BLaER1 (cell line): ENCODE data around the gene PICK1.

Source experiments
- H3K27ac ChIP-seq: shearing (Covaris generic); formaldehyde crosslinking; 2 replicates; pipeline ENCODE4 v1.8.1; 2022
- H3K27me3 ChIP-seq: shearing (Covaris generic); formaldehyde crosslinking; 2 replicates; pipeline ENCODE4 v1.8.1; 2022
- H3K36me3 ChIP-seq: shearing (Covaris generic); formaldehyde crosslinking; 2 replicates; pipeline ENCODE4 v1.8.1; 2022
- H3K4me1 ChIP-seq: shearing (Covaris generic); formaldehyde crosslinking; 2 replicates; pipeline ENCODE4 v1.8.1; 2022
- H3K4me2 ChIP-seq: shearing (Covaris generic); formaldehyde crosslinking; 2 replicates; pipeline ENCODE4 v1.8.1; 2022
- H3K4me3 ChIP-seq: shearing (Covaris generic); formaldehyde crosslinking; 2 replicates; pipeline ENCODE4 v1.8.1; 2022
- H3K9ac ChIP-seq: shearing (Covaris generic); formaldehyde crosslinking; 2 replicates; pipeline ENCODE4 v1.8.1; 2022
- H3K9me3 ChIP-seq: shearing (Covaris generic); formaldehyde crosslinking; 2 replicates; pipeline ENCODE4 v1.8.1; 2022
- H4K20me1 ChIP-seq: shearing (Covaris generic); formaldehyde crosslinking; 2 replicates; pipeline ENCODE4 v1.8.1; 2022
- Cebpa-rat ChIP-seq: shearing (Covaris generic); IDR thresholded peaks from 2 replicates; pipeline ENCODE4 v1.8.1; 2022

Gene PICK1

DNA sequence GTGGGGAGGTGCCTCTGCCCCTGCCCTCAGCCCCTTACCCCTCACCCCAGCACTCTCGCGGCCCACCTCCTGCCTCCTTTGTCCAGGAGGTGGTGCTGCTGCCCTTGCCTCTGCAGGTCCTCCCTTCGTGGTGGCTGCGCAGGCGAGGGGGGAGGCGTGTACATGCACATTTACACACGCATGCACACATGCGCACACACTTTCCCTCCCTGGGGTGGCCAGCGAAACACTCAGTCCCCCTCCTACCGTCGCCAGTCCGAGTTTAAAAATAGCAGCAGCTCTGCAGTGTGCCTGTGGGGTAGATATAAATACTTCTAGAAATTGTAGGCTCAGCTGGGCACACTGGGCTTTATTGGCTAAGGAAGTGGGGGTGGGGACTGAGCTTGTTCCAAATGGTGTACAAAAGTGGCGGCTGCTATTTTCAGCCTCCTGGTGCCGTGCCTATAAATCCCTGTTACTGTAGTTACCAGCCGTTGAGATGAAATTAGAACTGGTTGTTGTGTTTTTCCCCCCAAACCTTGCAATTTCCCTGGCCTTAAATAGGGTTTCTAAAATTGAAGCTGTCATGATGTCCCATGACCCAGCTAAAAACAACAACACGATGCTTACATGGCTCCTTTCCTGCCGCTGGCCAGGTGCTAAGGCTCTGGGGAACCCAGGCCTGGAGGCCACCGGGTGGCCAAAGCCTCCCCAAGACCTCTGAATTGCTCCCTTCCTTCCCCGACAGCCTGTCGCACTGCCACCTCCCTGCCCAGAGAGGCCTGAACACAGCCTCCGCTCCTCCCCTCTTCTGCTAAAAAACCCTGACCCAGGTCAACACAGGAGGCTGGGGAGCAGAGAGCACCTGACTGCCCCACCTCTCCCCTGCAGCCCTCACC, 12.4 kb downstream of the PICK1 start:
- no peaks in the 10 kb centered on the region for H3K27me3 ChIP-seq
- H3K4me1 ChIP-seq: peaks cover 93% of the 10 kb centered on the region
- H4K20me1 ChIP-seq: no peaks in the 10 kb centered on the region
- peak overlapping the region; percentile 70 for H3K4me3 ChIP-seq
- H3K36me3 ChIP-seq: peaks cover 17% of the 10 kb centered on the region; the same call in 1 of the 2 replicates
- H3K4me2 ChIP-seq: peak overlapping the region; percentile 98
- H3K27ac ChIP-seq: peak overlapping the region; percentile 98
- no peaks in the 10 kb centered on the region for H3K9me3 ChIP-seq
- TF ChIP-seq Cebpa-rat: no peak
- H3K9ac ChIP-seq: peak overlapping the region; percentile 93

DNA sequence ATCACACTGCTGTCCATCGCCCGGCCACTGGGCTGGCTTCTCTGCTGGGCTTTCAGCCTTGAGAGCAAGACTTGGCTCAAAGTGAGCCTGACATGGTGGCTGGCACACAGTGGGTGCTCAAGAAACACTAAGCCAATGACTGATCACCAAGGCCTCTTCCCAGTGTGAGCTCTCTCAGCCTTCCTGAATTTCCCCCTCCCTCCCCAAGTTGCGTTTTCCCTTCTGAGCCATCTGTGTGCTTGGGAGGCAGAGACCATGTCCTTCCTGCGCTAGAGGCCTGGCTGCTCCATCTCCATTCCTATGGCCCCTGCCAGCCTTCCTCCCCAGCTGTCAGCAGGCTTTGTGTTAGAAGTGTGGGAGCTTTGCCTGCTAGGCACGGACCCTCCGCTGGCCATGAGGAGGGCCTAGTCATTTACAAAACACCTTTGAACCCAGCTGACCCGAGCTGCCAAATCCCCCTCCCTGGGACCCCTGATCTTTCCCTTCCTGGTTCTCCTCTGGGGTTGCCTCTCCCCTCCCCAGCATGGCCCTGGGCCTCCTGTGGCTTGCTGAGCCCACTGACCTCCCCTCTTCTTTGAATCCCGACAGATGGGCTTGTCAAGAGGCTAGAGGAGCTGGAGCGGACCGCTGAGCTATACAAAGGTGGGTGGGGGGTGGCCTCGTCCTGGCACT, 13.2 kb downstream of the PICK1 start:
- peak overlapping the region; percentile 98 for H3K27ac ChIP-seq
- no peaks in the 10 kb centered on the region for H3K9me3 ChIP-seq
- H3K4me1 ChIP-seq: peaks cover 93% of the 10 kb centered on the region
- peak overlapping the region; percentile 98 for H3K4me2 ChIP-seq
- H4K20me1 ChIP-seq: no peaks in the 10 kb centered on the region
- peak overlapping the region; percentile 70; the same call in 1 of the 2 replicates for H3K4me3 ChIP-seq
- H3K36me3 ChIP-seq: peaks cover 9% of the 10 kb centered on the region; the same call in 1 of the 2 replicates
- H3K27me3 ChIP-seq: no peaks in the 10 kb centered on the region
- no peak for TF ChIP-seq Cebpa-rat
- peak overlapping the region; percentile 93 for H3K9ac ChIP-seq

GRCh38 chr22:38071421-38072321, 14.5 kb downstream of the PICK1 start:
- Histone ChIP-seq H3K9me3 (no peaks in the 10 kb centered on the region), H3K4me2 (peak overlapping the region; percentile 98), H3K4me1 (peaks cover 93% of the 10 kb centered on the region), H4K20me1 (no peaks in the 10 kb centered on the region), H3K27ac (peak overlapping the region; percentile 98), H3K9ac (peak overlapping the region; percentile 93; the same call in 1 of the 2 replicates), H3K27me3 (no peaks in the 10 kb centered on the region), H3K4me3 (0 out of 2 replicates have a peak overlapping the region, but pooled peaks have one; percentile 29), H3K36me3 (0 out of 2 replicates have a peak, but pooled peaks cover 3% of the 10 kb centered on the region)
- TF ChIP-seq Cebpa-rat: no peak

- H3K9ac ChIP-seq: peak overlapping the region; percentile 93; the same call in 1 of the 2 replicates
- 0 out of 2 replicates have a peak, but pooled peaks cover 3% of the 10 kb centered on the region for H3K36me3 ChIP-seq
- no peaks in the 10 kb centered on the region for H3K27me3 ChIP-seq
- H3K4me3 ChIP-seq: no peak overlapping the region
- TF ChIP-seq Cebpa-rat: no peak
- peak overlapping the region; percentile 98 for H3K27ac ChIP-seq
- peak overlapping the region; percentile 98 for H3K4me2 ChIP-seq
- no peaks in the 10 kb centered on the region for H4K20me1 ChIP-seq
- H3K4me1 ChIP-seq: peaks cover 93% of the 10 kb centered on the region
- no peaks in the 10 kb centered on the region for H3K9me3 ChIP-seq
Measured at GRCh38 chr22:38072322-38073149, 15.3 kb downstream of the PICK1 start.

- Histone ChIP-seq H3K4me2 (peak overlapping the region; percentile 98), H4K20me1 (no peaks in the 10 kb centered on the region), H3K4me1 (peaks cover 93% of the 10 kb centered on the region), H3K36me3 (0 out of 2 replicates have a peak, but pooled peaks cover 3% of the 10 kb centered on the region), H3K27me3 (no peaks in the 10 kb centered on the region), H3K27ac (peak overlapping the region; percentile 98; the same call in 1 of the 2 replicates), H3K4me3 (no peak overlapping the region), H3K9me3 (no peaks in the 10 kb centered on the region), H3K9ac (peak overlapping the region; percentile 28; the same call in 1 of the 2 replicates)
- no peak for TF ChIP-seq Cebpa-rat
Measured at GRCh38 chr22:38073150-38074130, 16.2 kb downstream of the PICK1 start.

DNA sequence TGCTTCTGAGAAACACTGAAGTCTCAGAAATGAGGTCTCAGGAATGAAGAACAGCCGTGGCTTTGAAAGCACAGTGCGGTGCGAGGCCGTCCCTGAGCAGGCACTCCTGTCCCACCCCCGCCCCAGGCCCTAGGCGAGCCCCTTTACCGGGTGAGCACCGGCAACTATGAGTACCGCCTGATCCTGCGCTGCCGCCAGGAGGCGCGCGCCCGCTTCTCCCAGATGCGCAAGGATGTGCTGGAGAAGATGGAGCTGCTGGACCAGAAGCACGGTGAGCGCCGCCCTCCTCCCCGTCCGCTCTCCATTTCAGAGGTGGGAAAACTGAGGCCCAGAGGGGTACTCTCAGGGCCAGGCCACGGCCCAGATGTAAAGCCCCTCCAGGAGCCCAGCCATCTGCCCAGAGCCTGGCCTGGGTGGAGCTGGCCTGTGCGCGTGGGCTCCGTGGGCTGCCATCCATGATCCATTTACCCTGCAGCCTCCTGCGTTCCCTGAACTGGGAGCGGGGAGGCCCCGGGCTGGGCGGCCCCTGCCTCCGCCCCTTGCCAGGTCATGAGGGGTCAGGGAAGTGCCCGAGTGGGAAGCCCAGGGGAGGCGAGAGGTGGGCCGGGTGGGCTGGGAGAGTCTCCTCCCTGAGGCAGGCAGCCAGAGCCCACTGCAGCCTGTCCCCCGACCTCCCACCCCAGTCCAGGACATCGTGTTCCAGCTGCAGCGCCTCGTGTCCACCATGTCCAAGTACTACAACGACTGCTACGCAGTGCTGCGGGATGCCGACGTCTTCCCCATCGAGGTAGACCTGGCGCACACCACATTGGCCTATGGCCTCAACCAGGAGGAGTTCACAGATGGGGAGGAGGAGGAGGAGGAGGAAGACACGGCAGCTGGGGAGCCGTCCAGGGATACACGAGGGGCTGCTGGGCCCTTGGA, 17.2 kb downstream of the PICK1 start:
- Histone ChIP-seq H3K9ac (peak overlapping the region; percentile 50; the same call in 1 of the 2 replicates), H4K20me1 (no peaks in the 10 kb centered on the region), H3K36me3 (0 out of 2 replicates have a peak, but pooled peaks cover 3% of the 10 kb centered on the region), H3K27me3 (peaks cover 3% of the 10 kb centered on the region), H3K9me3 (no peaks in the 10 kb centered on the region), H3K4me3 (no peak overlapping the region), H3K4me2 (peak overlapping the region; percentile 98), H3K27ac (peak overlapping the region; percentile 98), H3K4me1 (peaks cover 97% of the 10 kb centered on the region)
- no peak for TF ChIP-seq Cebpa-rat
